ENCODE measurements around the gene CRCP. TPM values are rescaled to one million over a fixed set of nuclear protein-coding genes. Genes with fewer than 3 reads are reported as not detected.

The CRCP gene
- total and polyA plus RNA-seq, 2 experiments from 2014 or later, result 36.1 to 43.4 TPM

- TF ChIP-seq CREB1 (CRISPR knock-in tag; IDR thresholded peaks at IDR 0.05; ENCODE audit: low read depth) (no peak), ZNF331 (CRISPR knock-in tag; IDR thresholded peaks at IDR 0.05; ENCODE audit: low read depth) (no peak)
Measured at GRCh38 chr7:66092654-66093053, 22.0 kb upstream of the CRCP start (continued).

- Histone ChIP-seq H3K79me2 (replicated peaks; ENCODE audit: insufficient read depth) (no peaks in the 10 kb centered on the region), H3K27ac (ENCODE audit: low read depth) (no peak overlapping the region), H3K4me3 (no peak overlapping the region), H3F3A (replicated peaks; ENCODE audit: low read depth) (no peaks in the 10 kb centered on the region), H3K4me1 (ENCODE audit: insufficient read depth) (no peaks in the 10 kb centered on the region), H3K36me3 (ENCODE audit: insufficient read depth) (no peaks in the 10 kb centered on the region), H3K27me3 (ENCODE audit: insufficient read depth) (no peaks in the 10 kb centered on the region), H2AFZ (no peak overlapping the region), H3K9me2 (ENCODE audit: insufficient read depth) (no peaks in the 10 kb centered on the region), H4K20me1 (replicated peaks; ENCODE audit: insufficient read depth) (no peaks in the 10 kb centered on the region; the same call in 1 of the 2 replicates), H3K4me2 (no peak overlapping the region)
- TF ChIP-seq POLR2AphosphoS5 (IDR thresholded peaks at IDR 0.05; ENCODE audit: low read depth) (no peak), STAT1 (IDR thresholded peaks at IDR 0.05; ENCODE audit: unreplicated experiment) (no peak)
- DNase-seq (ENCODE audit: low spot score) (no peak), ATAC-seq (no peak)
- H3K4me3 Mint-ChIP-seq, result no peak overlapping the region
- H3K27ac Mint-ChIP-seq, result no peak overlapping the region
- no peaks in the 10 kb centered on the region for H3K36me3 Mint-ChIP-seq (ENCODE audit: low read depth)
- H3K9me3 Mint-ChIP-seq, result no peaks in the 10 kb centered on the region; the same call in 1 of the 3 replicates
- H3K27me3 Mint-ChIP-seq (ENCODE audit: insufficient read depth, low read depth, poor library complexity), result peaks cover 5% of the 10 kb centered on the region
- peaks cover 5% of the 10 kb centered on the region for H3K4me1 Mint-ChIP-seq
Measured at GRCh38 chr7:66095010-66095409, 19.6 kb upstream of the CRCP start.

GRCh38 chr7:66099232-66099550 is 15.5 kb upstream of the CRCP start:
- H4K20me1 ChIP-seq (replicated peaks; ENCODE audit: insufficient read depth), result no peaks in the 10 kb centered on the region
- TF ChIP-seq STAT1 (IDR thresholded peaks at IDR 0.05; ENCODE audit: unreplicated experiment) (no peak), ZNF462 (CRISPR knock-in tag; IDR thresholded peaks at IDR 0.05) (no peak)
- ATAC-seq, result no peak
- H3K27me3 ChIP-seq (ENCODE audit: insufficient read depth), result no peaks in the 10 kb centered on the region
- no peak overlapping the region for H3K4me3 ChIP-seq
- no peaks in the 10 kb centered on the region for H3K36me3 ChIP-seq (ENCODE audit: insufficient read depth)
- H3K9me2 ChIP-seq (ENCODE audit: insufficient read depth), result no peaks in the 10 kb centered on the region
- Mint-ChIP-seq H3K4me1 (peaks cover 8% of the 10 kb centered on the region), H3K27me3 (ENCODE audit: insufficient read depth, low read depth, poor library complexity) (peaks cover 10% of the 10 kb centered on the region), H3K4me3 (no peak overlapping the region), H3K27ac (no peak overlapping the region), H3K9me3 (no peaks in the 10 kb centered on the region; the same call in 1 of the 3 replicates), H3K36me3 (ENCODE audit: low read depth) (no peaks in the 10 kb centered on the region)
- no peak overlapping the region for H3K4me2 ChIP-seq
- DNase-seq (ENCODE audit: low spot score), result no peak
- no peak overlapping the region for H2AFZ ChIP-seq
- H3K79me2 ChIP-seq (replicated peaks; ENCODE audit: insufficient read depth), result no peaks in the 10 kb centered on the region
- no peaks in the 10 kb centered on the region for H3K4me1 ChIP-seq (ENCODE audit: insufficient read depth)
- no peaks in the 10 kb centered on the region for H3F3A ChIP-seq (replicated peaks; ENCODE audit: low read depth)
- no peak overlapping the region for H3K27ac ChIP-seq (ENCODE audit: low read depth)
